Fibroblast of lung (primary cell): Measurements from ENCODE around the gene GGT1. TPM values are rescaled to one million over a fixed set of nuclear protein-coding genes. Genes with fewer than 3 reads are reported as not detected.
"Not testable (repeated sequence)": the region's sequence is repeated elsewhere in the genome, so short reads cannot be mapped to it uniquely, and the experiment has no call there.

Source experiments
- DNase-seq, 2 donors: peaks; one replicate each; pipeline versions ENCODE4 v3.0.0 to v3.0.0-alpha.2; 2010; ENCODE audit warnings: low read depth in 2 of 2
- H2AFZ ChIP-seq: 2 replicates; pipeline ENCODE4 v1.5.1; 2012; ENCODE audit warnings: low read length, control low read depth, inconsistent platforms
- H3K27ac ChIP-seq: 2 replicates; pipeline ENCODE4 v1.5.1; 2011; ENCODE audit warnings: low read length, control low read depth; ENCODE audit not compliant: insufficient read depth
- H3K27me3 ChIP-seq: 2 replicates; pipeline ENCODE4 v1.5.1; 2011; ENCODE audit warnings: mild to moderate bottlenecking, low read length; ENCODE audit not compliant: control insufficient read depth, insufficient read depth
- H3K36me3 ChIP-seq: 2 replicates; pipeline ENCODE4 v1.5.1; 2011; ENCODE audit warnings: low read length; ENCODE audit not compliant: control insufficient read depth, insufficient read depth
- H3K4me1 ChIP-seq: 2 replicates; pipeline ENCODE4 v1.5.1; 2011; ENCODE audit warnings: low read length; ENCODE audit not compliant: control insufficient read depth, insufficient read depth; ENCODE audit errors: extremely low read depth
- H3K4me2 ChIP-seq: 2 replicates; pipeline ENCODE4 v1.5.1; 2011; ENCODE audit warnings: low read length, control low read depth; ENCODE audit not compliant: insufficient read depth; ENCODE audit errors: extremely low read depth
- H3K4me3 ChIP-seq, 4 experiments: fragments of 200-600 bp in 1 of 4; sonication (generic) in 1 of 4; replicated peaks in 1 of 4; 2 replicates each; pipeline ENCODE4 v1.5.1; 2011 to 2016; ENCODE audit warnings: low read length in 4 of 4, low read depth in 3 of 4, mild to moderate bottlenecking in 3 of 4, control low read depth in 2 of 4, inconsistent platforms in 1 of 4, mixed read lengths in 1 of 4; ENCODE audit not compliant: insufficient read depth in 1 of 4; ENCODE audit errors: control extremely low read depth in 1 of 4
- H3K79me2 ChIP-seq: 2 replicates; pipeline ENCODE4 v1.5.1; 2012; ENCODE audit warnings: mild to moderate bottlenecking, low read length, inconsistent platforms; ENCODE audit not compliant: control insufficient read depth, insufficient read depth
- H3K9ac ChIP-seq: 2 replicates; pipeline ENCODE4 v1.5.1; 2011; ENCODE audit warnings: mild to moderate bottlenecking, low read length, control low read depth; ENCODE audit not compliant: insufficient read depth
- H3K9me3 ChIP-seq: 2 replicates; pipeline ENCODE4 v1.5.1; 2012; ENCODE audit warnings: low read depth, low read length; ENCODE audit not compliant: control insufficient read depth, insufficient read depth
- H4K20me1 ChIP-seq: 2 replicates; pipeline ENCODE4 v1.5.1; 2011; ENCODE audit warnings: low read length; ENCODE audit not compliant: control insufficient read depth, insufficient read depth; ENCODE audit errors: extremely low read depth
- EZH2 ChIP-seq: IDR thresholded peaks from 2 replicates; pipeline ENCODE4 v1.5.1; 2012; ENCODE audit warnings: low read length, control low read depth, mild to moderate bottlenecking; ENCODE audit errors: missing control alignments
- polyA plus RNA-seq, 2 donors: library from polyadenylated mRNA; depleted of rRNA in 1 of 2; stranded (reverse) in 1 of 2; unstranded in 1 of 2; fragments of >200 nt; gene quantifications; 2 replicates each; pipeline ENCODE4 v1.2.1, GENCODE V29; 2011 to 2012; ENCODE audit warnings: missing spikeins in 1 of 2
- total RNA-seq: library from RNA; depleted of rRNA; stranded (reverse); fragments of >200 nt; gene quantifications from 2 replicates; pipeline ENCODE4 v1.2.1, GENCODE V29; 2014
- TF ChIP-seq, protein P1 (sequence below), 2 donors: IDR thresholded peaks in 1 of 2; conservative IDR thresholded peaks in 1 of 2; 1 replicate in 1 of 2; 2 replicates in 1 of 2; pipeline ENCODE4 v1.5.1; 2011 to 2012; ENCODE audit warnings: low read length in 2 of 2, control low read depth in 1 of 2, inconsistent platforms in 1 of 2, low read depth in 1 of 2, mild to moderate bottlenecking in 1 of 2

Gene GGT1
- total and polyA plus RNA-seq, 2 donors (not counting 1 experiment from before 2014, with no cell fraction given) = 0.37 to 2.0 TPM

DNA sequence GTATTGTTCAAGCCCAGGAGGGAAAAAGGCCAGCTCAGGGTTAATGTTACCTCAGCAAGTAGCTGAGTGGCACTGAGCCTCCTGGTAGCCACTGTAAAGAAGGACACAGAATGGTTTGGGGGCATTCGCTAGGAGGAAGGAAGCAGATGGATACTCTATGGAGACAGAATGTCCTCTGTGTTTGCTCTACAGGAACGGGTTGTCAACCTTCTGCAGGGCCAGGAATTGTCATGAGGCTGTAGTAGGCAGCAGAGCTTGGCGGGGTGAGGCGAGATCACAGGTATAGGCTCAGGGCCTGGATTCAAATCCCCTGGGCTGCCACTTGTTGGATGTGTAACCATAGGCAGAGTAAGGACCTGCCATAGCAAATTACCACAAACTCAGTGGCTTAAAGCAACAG is 7.1 kb upstream of the GGT1 start:
- no peaks in the 10 kb centered on the region for H3K79me2 ChIP-seq
- H2AFZ ChIP-seq = no peak overlapping the region
- H3K27me3 ChIP-seq = no peaks in the 10 kb centered on the region
- DNase-seq = no peak
- H3K9me3 ChIP-seq = no peaks in the 10 kb centered on the region
- H3K27ac ChIP-seq = no peak overlapping the region
- TF ChIP-seq EZH2 = no peak
- TF ChIP-seq, protein P1, sequence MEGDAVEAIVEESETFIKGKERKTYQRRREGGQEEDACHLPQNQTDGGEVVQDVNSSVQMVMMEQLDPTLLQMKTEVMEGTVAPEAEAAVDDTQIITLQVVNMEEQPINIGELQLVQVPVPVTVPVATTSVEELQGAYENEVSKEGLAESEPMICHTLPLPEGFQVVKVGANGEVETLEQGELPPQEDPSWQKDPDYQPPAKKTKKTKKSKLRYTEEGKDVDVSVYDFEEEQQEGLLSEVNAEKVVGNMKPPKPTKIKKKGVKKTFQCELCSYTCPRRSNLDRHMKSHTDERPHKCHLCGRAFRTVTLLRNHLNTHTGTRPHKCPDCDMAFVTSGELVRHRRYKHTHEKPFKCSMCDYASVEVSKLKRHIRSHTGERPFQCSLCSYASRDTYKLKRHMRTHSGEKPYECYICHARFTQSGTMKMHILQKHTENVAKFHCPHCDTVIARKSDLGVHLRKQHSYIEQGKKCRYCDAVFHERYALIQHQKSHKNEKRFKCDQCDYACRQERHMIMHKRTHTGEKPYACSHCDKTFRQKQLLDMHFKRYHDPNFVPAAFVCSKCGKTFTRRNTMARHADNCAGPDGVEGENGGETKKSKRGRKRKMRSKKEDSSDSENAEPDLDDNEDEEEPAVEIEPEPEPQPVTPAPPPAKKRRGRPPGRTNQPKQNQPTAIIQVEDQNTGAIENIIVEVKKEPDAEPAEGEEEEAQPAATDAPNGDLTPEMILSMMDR (conservative IDR thresholded peaks at IDR 0.05 in 1 of 2, IDR thresholded peaks at IDR 0.05 in 1 of 2; ENCODE audit: low read depth in 1 of 2, low read length in 2 of 2) = no peak
- H3K4me2 ChIP-seq = no peak overlapping the region
- H3K36me3 ChIP-seq = no peaks in the 10 kb centered on the region
- H3K4me1 ChIP-seq = peaks cover 3% of the 10 kb centered on the region
- H4K20me1 ChIP-seq = no peaks in the 10 kb centered on the region
- H3K4me3 ChIP-seq = no peak overlapping the region
- H3K9ac ChIP-seq = no peak overlapping the region

DNA sequence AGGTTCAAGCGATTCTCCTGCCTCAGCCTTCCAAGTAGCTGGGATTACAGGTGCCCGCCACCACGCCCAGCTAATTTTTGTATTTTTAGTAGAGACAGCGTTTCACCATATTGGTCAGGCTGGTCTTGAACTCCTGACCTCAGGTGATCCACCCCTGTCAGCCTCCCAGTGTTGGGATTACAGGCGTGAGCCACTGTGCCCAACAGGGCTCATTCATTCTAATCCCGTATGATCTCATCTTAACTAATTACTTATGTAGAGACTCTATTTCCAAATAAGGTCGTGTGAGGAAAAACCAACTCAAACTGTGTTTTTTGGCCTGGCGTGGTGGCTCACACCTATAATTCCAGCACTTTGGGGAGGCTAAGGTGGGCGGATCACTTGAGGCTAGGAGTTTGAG is 5.9 kb upstream of the GGT1 start:
- not testable (repeated sequence) for H3K9ac ChIP-seq, H3K27ac ChIP-seq, H3K27me3 ChIP-seq, H3K4me1 ChIP-seq, H2AFZ ChIP-seq, H4K20me1 ChIP-seq, H3K36me3 ChIP-seq, H3K9me3 ChIP-seq, DNase-seq, H3K4me3 ChIP-seq, H3K79me2 ChIP-seq, H3K4me2 ChIP-seq

DNA sequence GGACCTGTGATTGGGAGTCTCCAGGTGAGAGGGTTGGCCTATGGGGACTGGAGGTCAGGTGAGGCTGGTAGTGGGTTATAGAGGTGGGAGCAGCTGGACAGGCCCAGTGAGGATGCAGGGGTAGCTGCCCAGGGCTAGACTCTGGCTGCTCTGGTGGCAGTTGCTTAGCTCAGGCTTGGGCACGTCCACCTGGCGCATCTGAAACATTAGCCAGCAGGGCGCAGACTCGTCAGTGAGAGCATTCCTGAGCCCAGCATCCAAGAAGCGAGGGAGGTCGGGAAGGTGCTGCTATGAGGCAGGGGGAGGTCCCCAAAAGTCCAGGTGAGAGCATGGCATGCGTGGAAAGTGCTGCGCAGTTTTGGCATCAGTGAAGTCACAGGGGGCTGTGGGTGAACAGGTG is 3.5 kb upstream of the GGT1 start:
- H4K20me1 ChIP-seq = no peaks in the 10 kb centered on the region
- no peak overlapping the region for H3K4me2 ChIP-seq
- H3K79me2 ChIP-seq = no peaks in the 10 kb centered on the region
- H3K9ac ChIP-seq = no peak overlapping the region
- DNase-seq = no peak
- no peaks in the 10 kb centered on the region for H3K4me1 ChIP-seq
- no peak overlapping the region for H3K27ac ChIP-seq
- no peaks in the 10 kb centered on the region for H3K27me3 ChIP-seq
- H3K9me3 ChIP-seq = no peaks in the 10 kb centered on the region
- no peak for TF ChIP-seq EZH2
- TF ChIP-seq, protein P1 (conservative IDR thresholded peaks at IDR 0.05 in 1 of 2, IDR thresholded peaks at IDR 0.05 in 1 of 2; ENCODE audit: low read depth in 1 of 2, low read length in 2 of 2) = no peak
- H3K4me3 ChIP-seq = no peak overlapping the region
- H3K36me3 ChIP-seq = no peaks in the 10 kb centered on the region
- H2AFZ ChIP-seq = no peak overlapping the region

GRCh38 chr22:24599958-24600715 is 2.9 kb upstream of the GGT1 start:
- DNase-seq, H3K4me3 ChIP-seq, H3K9me3 ChIP-seq: not testable (repeated sequence)

More at GRCh38 chr22:24599958-24600715, 2.9 kb upstream of the GGT1 start:
- H3K36me3 ChIP-seq, H2AFZ ChIP-seq, H3K79me2 ChIP-seq, H3K27me3 ChIP-seq, H3K27ac ChIP-seq, H3K4me1 ChIP-seq, H4K20me1 ChIP-seq, H3K9ac ChIP-seq, H3K4me2 ChIP-seq: not testable (repeated sequence)
